ENCODE data around the gene REV3L.

DNA sequence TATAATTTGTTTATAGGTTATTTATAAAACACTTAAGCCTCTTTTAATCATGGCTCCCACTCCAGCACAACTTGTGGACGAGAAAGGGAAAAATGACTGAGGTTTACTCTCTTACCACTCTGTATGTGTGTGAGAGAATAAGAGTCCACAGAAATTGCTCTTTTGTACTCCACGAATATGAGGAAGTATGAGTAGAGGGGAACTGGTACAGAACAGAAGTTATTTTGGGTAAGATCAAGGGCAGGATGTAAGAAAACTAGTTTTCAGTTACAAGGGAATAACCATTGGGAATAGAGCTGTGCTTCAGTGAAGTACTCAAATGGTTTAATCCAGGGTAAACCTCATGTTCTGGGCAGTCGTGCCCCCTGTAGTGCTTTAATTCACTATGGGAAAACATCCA lies 72.6 kb downstream of the REV3L start:
- TF ChIP-seq CTCF (IDR thresholded peaks at IDR 0.05) (no peak), POLR2A (IDR thresholded peaks at IDR 0.05) (no peak)

All from adrenal gland (tissue), 5 donors.